Measurements from ENCODE around the gene EP400. TPM values are rescaled to one million over a fixed set of nuclear protein-coding genes. Genes with fewer than 3 reads are reported as not detected.

Gene EP400
- polyA plus RNA-seq, 3 donors from 2014 or later = 0.05 to 4.1 (median 0.74) TPM

DNA sequence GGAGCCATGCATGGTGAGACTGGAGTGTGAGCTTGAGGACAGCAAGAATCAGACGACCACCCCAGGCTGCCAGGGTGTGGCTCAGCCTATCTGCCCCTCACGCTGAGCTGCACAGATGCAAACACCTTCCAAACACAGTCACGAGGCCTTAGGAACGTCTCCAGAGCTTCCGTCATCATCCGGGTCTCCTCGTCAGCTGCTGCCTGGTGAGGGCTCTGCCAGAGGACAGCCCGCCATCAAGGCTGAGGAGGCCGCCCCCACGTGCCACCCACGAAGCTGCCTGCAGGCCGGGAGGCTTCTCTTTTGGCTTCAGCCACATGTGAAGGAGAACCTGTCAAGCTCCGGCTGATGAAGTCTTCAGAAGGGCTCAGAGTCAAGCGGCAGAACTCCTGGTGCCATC is 180.9 kb downstream of the EP400 start:
- Mint-ChIP-seq H3K27me3 (ENCODE audit: low read depth in 3 of 3) (peaks cover 0 to 2% (median 0%) of the 10 kb centered on the region in 3 donors), H3K27ac (no peak overlapping the region), H3K4me1 (peaks cover 0 to 12% of the 10 kb centered on the region in 2 donors), H3K4me3 (no peak overlapping the region), H3K9me3 (peaks cover 0 to 4% (median 0%) of the 10 kb centered on the region in 6 donors), H3K36me3 (peaks cover 0 to 26% (median 20%) of the 10 kb centered on the region in 3 donors)
- DNase-seq = no peak

Other genes starting within 250 kb of the EP400 start
- 10 to 100 TPM in 2 of 3 donors, 1 to 10 TPM in 1; 6.0 to 26.2 (median 16.6) TPM for gene SFSWAP, start 238.9 kb upstream of the EP400 start, polyA plus RNA-seq
- gene MMP17, start 121.5 kb upstream of the EP400 start, polyA plus RNA-seq = under 1 TPM in 1 of 3 donors, not detected in 2; 0.72 TPM
- 1 to 10 TPM in 1 of 3 donors, under 1 TPM in 1, not detected in 1; 0.36 to 1.2 TPM for gene ULK1, start 55.3 kb upstream of the EP400 start, polyA plus RNA-seq
- gene PUS1, start 20.7 kb upstream of the EP400 start, polyA plus RNA-seq = 10 to 100 TPM in 1 of 3 donors, 1 to 10 TPM in 2; 4.4 to 14.5 (median 6.2) TPM
- 1 to 10 TPM; 2.9 to 6.3 (median 5.0) TPM for gene DDX51, start 194.4 kb downstream of the EP400 start, polyA plus RNA-seq
- gene NOC4L, start 194.5 kb downstream of the EP400 start, polyA plus RNA-seq = 10 to 100 TPM; 16.4 to 28.5 (median 17.2) TPM

Data from immature natural killer cell (primary cell).